ENCODE measurements around the gene CPT1A.

DNA sequence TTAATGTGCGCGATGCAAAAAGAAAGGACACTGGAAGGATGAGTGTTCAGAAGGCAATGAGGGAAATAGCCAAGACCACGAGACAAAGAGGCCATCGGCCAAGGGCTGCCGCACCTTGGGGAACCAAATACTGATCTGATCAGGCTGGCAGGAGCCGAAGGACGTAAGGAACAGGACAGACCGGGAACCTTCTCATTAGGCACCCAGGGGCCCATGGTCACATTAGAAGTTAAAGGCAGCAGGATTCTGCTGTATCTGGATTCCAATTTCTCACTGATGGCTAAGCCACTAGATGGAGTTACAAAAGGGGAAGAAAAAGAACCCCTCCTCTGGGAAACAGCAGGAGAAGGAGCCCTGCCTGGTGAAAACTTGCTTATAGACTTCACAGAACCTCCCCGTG lies 28.8 kb upstream of the CPT1A start:
- TF ChIP-seq, protein P1, sequence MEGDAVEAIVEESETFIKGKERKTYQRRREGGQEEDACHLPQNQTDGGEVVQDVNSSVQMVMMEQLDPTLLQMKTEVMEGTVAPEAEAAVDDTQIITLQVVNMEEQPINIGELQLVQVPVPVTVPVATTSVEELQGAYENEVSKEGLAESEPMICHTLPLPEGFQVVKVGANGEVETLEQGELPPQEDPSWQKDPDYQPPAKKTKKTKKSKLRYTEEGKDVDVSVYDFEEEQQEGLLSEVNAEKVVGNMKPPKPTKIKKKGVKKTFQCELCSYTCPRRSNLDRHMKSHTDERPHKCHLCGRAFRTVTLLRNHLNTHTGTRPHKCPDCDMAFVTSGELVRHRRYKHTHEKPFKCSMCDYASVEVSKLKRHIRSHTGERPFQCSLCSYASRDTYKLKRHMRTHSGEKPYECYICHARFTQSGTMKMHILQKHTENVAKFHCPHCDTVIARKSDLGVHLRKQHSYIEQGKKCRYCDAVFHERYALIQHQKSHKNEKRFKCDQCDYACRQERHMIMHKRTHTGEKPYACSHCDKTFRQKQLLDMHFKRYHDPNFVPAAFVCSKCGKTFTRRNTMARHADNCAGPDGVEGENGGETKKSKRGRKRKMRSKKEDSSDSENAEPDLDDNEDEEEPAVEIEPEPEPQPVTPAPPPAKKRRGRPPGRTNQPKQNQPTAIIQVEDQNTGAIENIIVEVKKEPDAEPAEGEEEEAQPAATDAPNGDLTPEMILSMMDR (IDR thresholded peaks at IDR 0.05), result peak; percentile 49; the same call in 1 of the 2 replicates
- no peak for TF ChIP-seq REST (IDR thresholded peaks at IDR 0.05; ENCODE audit: insufficient read depth in 1 of 2, low read depth in 2 of 2, low read length in 1 of 2)
